ENCODE data around the gene LRP2. TPM values are rescaled to one million over a fixed set of nuclear protein-coding genes. Genes with fewer than 3 reads are reported as not detected.

LRP2 gene
- total and polyA plus RNA-seq, 2 of the 4 experiments (the other 2 are of a cell fraction): not detected

DNA sequence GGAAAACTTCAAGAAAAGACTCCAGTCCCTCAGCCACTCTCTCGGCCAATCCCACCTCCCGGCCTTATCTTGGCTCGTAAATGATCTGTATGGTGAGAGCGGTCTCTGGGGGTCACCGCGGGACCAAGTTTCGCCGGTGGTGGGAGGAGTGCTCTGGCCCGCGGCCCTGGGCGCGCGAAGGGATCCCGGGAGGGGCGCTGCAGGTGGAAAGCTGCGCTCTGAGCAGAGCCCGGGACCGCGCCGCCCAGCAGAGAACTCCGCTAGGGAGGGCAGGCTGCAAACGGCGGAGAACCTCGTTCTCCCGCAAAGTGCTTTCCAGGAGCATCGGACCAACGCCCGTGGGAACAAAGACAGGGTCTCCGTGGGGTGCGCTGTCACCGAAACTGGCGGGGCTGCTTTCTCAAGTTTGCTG lies 622 bp downstream of the LRP2 start:
- peak; percentile 25; the same call in 1 of the 2 replicates for ATAC-seq (ENCODE audit: low read depth)
- no peaks in the 10 kb centered on the region for H3K9me3 ChIP-seq (ENCODE audit: control insufficient read depth, insufficient read depth, low read length)
- no peak overlapping the region for H3K4ac ChIP-seq (ENCODE audit: low read depth, low read length)
- peak overlapping the region; percentile 84 for H2AFZ ChIP-seq (replicated peaks; ENCODE audit: low read length, poor library complexity)
- ChIA-PET CTCF (interaction anchor here (0.5 kb wide), 1 partner anchor 37 kb away, joined by 4 read pairs; no protein-coding TSS in a partner anchor), POLR2A (ENCODE audit: unreplicated experiment) (no interaction called here)
- no peak overlapping the region for H3K56ac ChIP-seq (ENCODE audit: extremely low read depth, insufficient read depth, low read length)
- H2AK9ac ChIP-seq (replicated peaks; ENCODE audit: low read depth, low read length, poor library complexity): no peak overlapping the region
- dilution Hi-C loops (cut with HindIII; ENCODE audit: low sequenced_read_pairs, unreplicated experiment) (no loop called here), in situ Hi-C loops (cut with MboI; ENCODE audit: low sequenced_read_pairs) (no loop called here), intact Hi-C loops (cut with micrococcal nuclease) (no loop called here)
- no peak overlapping the region for H3K9ac ChIP-seq (ENCODE audit: low read depth, low read length)
- no peaks in the 10 kb centered on the region for H3K36me3 ChIP-seq (ENCODE audit: control insufficient read depth, insufficient read depth, low read length)
- H3K27me3 ChIP-seq (ENCODE audit: control insufficient read depth, insufficient read depth, low read length): peaks cover 39% of the 10 kb centered on the region
- no peak overlapping the region for H2BK15ac ChIP-seq (ENCODE audit: low read depth, low read length)
- H3K4me1 ChIP-seq (ENCODE audit: control insufficient read depth, insufficient read depth, low read length): peaks cover 5% of the 10 kb centered on the region; the same call in 1 of the 2 replicates
- 1% methylated on average over 13 of the region's 32 CpGs; no CpG with 5 or more reads in 1 of the 2 experiments for WGBS, 2 experiments (ENCODE audit: extremely low coverage in 2 of 2, insufficient read length in 1 of 2)
- no peaks in the 10 kb centered on the region for H3K79me1 ChIP-seq (ENCODE audit: low read depth in 1 of 2, low read length in 2 of 2)
- H3K23ac ChIP-seq (ENCODE audit: low read depth, low read length): no peak overlapping the region
- H2AK5ac ChIP-seq (ENCODE audit: low read depth, low read length): no peak overlapping the region
- H3K4me3 ChIP-seq (ENCODE audit: insufficient read depth, low read depth, low read length): peak overlapping the region; percentile 11; the same call in 1 of the 2 replicates
- H3K27ac ChIP-seq (ENCODE audit: insufficient read depth, low read length): no peak overlapping the region
- BruUV-seq (replicated peaks): no TSS peak
- H3K9me1 ChIP-seq (ENCODE audit: insufficient read depth, low read length): peaks cover 3% of the 10 kb centered on the region; the same call in 1 of the 2 replicates
- no peak overlapping the region for H2BK120ac ChIP-seq (ENCODE audit: low read depth, low read length)
- no peak overlapping the region for H4K8ac ChIP-seq (ENCODE audit: low read depth in 2 of 2, low read length in 2 of 2)
- no peak overlapping the region for H2BK5ac ChIP-seq (ENCODE audit: low read depth, low read length, poor library complexity, severe bottlenecking)
- TF ChIP-seq RCOR1 (IDR thresholded peaks at IDR 0.05; ENCODE audit: insufficient replicate concordance, low read length) (no peak), BHLHE40 (IDR thresholded peaks at IDR 0.05; ENCODE audit: low read depth, low read length) (no peak), NFE2L2 (IDR thresholded peaks at IDR 0.05; ENCODE audit: low read depth, low read length) (no peak), MAFK (IDR thresholded peaks at IDR 0.05; ENCODE audit: low read depth, low read length) (no peak), MAZ (IDR thresholded peaks at IDR 0.05; ENCODE audit: borderline replicate concordance, low read depth, low read length) (no peak), CEBPB (IDR thresholded peaks at IDR 0.05; ENCODE audit: low read depth, low read length) (no peak), MXI1 (IDR thresholded peaks at IDR 0.05; ENCODE audit: borderline replicate concordance, low read depth, low read length) (no peak), RFX5 (IDR thresholded peaks at IDR 0.05; ENCODE audit: low read depth, low read length) (no peak), SMC3 (IDR thresholded peaks at IDR 0.05; ENCODE audit: low read depth, low read length) (no peak), FOS (IDR thresholded peaks at IDR 0.05; ENCODE audit: low read depth, low read length) (no peak), CHD1 (IDR thresholded peaks at IDR 0.05; ENCODE audit: low read depth, low read length) (no peak)
- TF ChIP-seq, protein P1, sequence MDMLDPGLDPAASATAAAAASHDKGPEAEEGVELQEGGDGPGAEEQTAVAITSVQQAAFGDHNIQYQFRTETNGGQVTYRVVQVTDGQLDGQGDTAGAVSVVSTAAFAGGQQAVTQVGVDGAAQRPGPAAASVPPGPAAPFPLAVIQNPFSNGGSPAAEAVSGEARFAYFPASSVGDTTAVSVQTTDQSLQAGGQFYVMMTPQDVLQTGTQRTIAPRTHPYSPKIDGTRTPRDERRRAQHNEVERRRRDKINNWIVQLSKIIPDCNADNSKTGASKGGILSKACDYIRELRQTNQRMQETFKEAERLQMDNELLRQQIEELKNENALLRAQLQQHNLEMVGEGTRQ (IDR thresholded peaks at IDR 0.05; ENCODE audit: low read depth, low read length): no peak
- TF ChIP-seq, protein P2, sequence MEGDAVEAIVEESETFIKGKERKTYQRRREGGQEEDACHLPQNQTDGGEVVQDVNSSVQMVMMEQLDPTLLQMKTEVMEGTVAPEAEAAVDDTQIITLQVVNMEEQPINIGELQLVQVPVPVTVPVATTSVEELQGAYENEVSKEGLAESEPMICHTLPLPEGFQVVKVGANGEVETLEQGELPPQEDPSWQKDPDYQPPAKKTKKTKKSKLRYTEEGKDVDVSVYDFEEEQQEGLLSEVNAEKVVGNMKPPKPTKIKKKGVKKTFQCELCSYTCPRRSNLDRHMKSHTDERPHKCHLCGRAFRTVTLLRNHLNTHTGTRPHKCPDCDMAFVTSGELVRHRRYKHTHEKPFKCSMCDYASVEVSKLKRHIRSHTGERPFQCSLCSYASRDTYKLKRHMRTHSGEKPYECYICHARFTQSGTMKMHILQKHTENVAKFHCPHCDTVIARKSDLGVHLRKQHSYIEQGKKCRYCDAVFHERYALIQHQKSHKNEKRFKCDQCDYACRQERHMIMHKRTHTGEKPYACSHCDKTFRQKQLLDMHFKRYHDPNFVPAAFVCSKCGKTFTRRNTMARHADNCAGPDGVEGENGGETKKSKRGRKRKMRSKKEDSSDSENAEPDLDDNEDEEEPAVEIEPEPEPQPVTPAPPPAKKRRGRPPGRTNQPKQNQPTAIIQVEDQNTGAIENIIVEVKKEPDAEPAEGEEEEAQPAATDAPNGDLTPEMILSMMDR (conservative IDR thresholded peaks at IDR 0.05; ENCODE audit: low read depth, low read length): no peak
- TF ChIP-seq, protein P3, sequence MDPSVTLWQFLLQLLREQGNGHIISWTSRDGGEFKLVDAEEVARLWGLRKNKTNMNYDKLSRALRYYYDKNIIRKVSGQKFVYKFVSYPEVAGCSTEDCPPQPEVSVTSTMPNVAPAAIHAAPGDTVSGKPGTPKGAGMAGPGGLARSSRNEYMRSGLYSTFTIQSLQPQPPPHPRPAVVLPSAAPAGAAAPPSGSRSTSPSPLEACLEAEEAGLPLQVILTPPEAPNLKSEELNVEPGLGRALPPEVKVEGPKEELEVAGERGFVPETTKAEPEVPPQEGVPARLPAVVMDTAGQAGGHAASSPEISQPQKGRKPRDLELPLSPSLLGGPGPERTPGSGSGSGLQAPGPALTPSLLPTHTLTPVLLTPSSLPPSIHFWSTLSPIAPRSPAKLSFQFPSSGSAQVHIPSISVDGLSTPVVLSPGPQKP (IDR thresholded peaks at IDR 0.05; ENCODE audit: borderline replicate concordance, low read depth, low read length): no peak
- no peak overlapping the region for H2BK20ac ChIP-seq (ENCODE audit: low read depth, low read length)
- DNase-seq: no peak
- H4K91ac ChIP-seq (ENCODE audit: insufficient read depth, low read depth, low read length): no peak overlapping the region
- H3K14ac ChIP-seq (replicated peaks; ENCODE audit: low read depth, low read length): no peak overlapping the region
- H4K20me1 ChIP-seq (ENCODE audit: insufficient read depth, low read length): no peaks in the 10 kb centered on the region
- no peak overlapping the region for H3K18ac ChIP-seq (ENCODE audit: low read depth, low read length)
- H4K5ac ChIP-seq (ENCODE audit: low read depth, low read length): no peak overlapping the region
- peak overlapping the region; percentile 91 for H3K4me2 ChIP-seq (ENCODE audit: low read depth, low read length)
